Measurements from ENCODE around the gene MAPKAPK3.

MAPKAPK3 gene

DNA sequence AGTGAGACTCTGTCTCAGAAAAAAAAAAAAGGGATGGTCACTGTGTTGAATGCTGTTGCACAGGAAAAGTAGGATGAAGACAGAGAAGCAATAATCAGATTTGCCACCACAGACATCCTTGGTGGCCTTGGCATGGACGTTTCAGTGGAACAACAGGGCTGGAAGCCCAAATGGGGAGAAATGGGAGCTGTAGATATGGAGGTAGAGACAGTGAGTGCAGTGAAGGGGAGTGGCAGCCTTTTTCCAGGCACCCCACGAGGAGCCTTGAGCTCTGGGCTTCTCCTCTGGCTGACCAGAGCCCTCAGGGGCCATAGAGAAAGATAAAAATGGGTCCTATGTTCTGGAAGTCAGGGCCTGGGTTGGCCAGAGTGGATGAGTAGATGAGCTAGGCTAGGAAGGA is 45.5 kb downstream of the MAPKAPK3 start:
- TF ChIP-seq TEAD4 (IDR thresholded peaks at IDR 0.05) (no peak), NFIC (IDR thresholded peaks at IDR 0.05) (no peak), ZBTB7A (IDR thresholded peaks at IDR 0.05; ENCODE audit: low read depth) (no peak), EP300 (IDR thresholded peaks at IDR 0.05; ENCODE audit: borderline replicate concordance) (no peak), EGR1 (IDR thresholded peaks at IDR 0.05) (no peak), RAD21 (IDR thresholded peaks at IDR 0.05; ENCODE audit: low read depth) (no peak), YY1 (IDR thresholded peaks at IDR 0.05; ENCODE audit: low read depth) (no peak), TAF1 (IDR thresholded peaks at IDR 0.05; ENCODE audit: low read depth) (no peak), FOXM1 (IDR thresholded peaks at IDR 0.05; ENCODE audit: borderline replicate concordance, low read depth) (no peak)
- TF ChIP-seq, protein P1, sequence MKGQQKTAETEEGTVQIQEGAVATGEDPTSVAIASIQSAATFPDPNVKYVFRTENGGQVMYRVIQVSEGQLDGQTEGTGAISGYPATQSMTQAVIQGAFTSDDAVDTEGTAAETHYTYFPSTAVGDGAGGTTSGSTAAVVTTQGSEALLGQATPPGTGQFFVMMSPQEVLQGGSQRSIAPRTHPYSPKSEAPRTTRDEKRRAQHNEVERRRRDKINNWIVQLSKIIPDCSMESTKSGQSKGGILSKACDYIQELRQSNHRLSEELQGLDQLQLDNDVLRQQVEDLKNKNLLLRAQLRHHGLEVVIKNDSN (IDR thresholded peaks at IDR 0.05) = no peak

DNA sequence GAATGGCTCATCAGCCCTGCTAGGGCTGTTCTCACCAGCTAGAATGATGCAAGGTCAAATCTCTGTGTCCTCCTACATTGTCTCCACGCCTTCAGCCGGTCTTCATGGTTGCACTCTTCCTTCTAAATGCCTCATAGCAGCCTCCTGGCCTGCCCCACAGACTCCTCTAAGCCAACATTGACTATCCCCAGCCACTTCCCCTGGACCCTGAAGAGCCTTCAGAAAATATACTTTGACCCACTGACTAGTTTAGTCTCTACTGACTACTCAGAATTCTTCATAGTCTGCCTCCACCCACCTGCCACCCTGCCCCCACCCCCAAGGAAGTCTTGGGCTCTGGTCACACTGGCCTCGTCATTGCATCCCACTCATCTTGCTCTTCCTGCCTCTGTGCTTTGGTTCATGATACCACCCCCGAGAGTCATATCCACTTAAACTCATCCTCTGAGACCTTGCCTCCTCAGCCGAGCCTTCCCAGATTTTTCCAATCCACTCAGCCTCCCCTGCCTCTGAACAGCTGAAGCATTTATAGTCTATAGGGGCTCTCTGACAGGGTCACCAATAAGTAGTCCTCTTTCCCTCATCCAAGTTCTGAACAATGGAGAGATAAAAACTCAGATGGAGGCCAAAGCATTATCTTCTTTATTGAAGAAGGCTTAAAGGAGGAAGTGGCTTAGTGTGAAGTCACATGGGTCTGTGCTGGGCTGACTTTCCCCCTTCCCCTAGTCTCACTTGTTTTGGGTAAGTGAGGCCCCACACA is 48.3 kb downstream of the MAPKAPK3 start:
- TF ChIP-seq, protein P2, sequence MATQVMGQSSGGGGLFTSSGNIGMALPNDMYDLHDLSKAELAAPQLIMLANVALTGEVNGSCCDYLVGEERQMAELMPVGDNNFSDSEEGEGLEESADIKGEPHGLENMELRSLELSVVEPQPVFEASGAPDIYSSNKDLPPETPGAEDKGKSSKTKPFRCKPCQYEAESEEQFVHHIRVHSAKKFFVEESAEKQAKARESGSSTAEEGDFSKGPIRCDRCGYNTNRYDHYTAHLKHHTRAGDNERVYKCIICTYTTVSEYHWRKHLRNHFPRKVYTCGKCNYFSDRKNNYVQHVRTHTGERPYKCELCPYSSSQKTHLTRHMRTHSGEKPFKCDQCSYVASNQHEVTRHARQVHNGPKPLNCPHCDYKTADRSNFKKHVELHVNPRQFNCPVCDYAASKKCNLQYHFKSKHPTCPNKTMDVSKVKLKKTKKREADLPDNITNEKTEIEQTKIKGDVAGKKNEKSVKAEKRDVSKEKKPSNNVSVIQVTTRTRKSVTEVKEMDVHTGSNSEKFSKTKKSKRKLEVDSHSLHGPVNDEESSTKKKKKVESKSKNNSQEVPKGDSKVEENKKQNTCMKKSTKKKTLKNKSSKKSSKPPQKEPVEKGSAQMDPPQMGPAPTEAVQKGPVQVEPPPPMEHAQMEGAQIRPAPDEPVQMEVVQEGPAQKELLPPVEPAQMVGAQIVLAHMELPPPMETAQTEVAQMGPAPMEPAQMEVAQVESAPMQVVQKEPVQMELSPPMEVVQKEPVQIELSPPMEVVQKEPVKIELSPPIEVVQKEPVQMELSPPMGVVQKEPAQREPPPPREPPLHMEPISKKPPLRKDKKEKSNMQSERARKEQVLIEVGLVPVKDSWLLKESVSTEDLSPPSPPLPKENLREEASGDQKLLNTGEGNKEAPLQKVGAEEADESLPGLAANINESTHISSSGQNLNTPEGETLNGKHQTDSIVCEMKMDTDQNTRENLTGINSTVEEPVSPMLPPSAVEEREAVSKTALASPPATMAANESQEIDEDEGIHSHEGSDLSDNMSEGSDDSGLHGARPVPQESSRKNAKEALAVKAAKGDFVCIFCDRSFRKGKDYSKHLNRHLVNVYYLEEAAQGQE (IDR thresholded peaks at IDR 0.05; ENCODE audit: low read depth) = no peak
- TF ChIP-seq TCF12 (IDR thresholded peaks at IDR 0.05; ENCODE audit: low read depth) = no peak
- TF ChIP-seq, protein P1 (IDR thresholded peaks at IDR 0.05) = no peak
- TF ChIP-seq, protein P3, sequence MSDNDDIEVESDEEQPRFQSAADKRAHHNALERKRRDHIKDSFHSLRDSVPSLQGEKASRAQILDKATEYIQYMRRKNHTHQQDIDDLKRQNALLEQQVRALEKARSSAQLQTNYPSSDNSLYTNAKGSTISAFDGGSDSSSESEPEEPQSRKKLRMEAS (IDR thresholded peaks at IDR 0.05) = no peak
- no peak for TF ChIP-seq YY1 (IDR thresholded peaks at IDR 0.05; ENCODE audit: low read depth)
- TF ChIP-seq ZBTB7A (IDR thresholded peaks at IDR 0.05; ENCODE audit: low read depth) = no peak
- no peak for TF ChIP-seq NFIC (IDR thresholded peaks at IDR 0.05)
- no peak for TF ChIP-seq CREB1 (IDR thresholded peaks at IDR 0.05; ENCODE audit: low read depth)
- no peak for TF ChIP-seq EP300 (IDR thresholded peaks at IDR 0.05; ENCODE audit: borderline replicate concordance)
- TF ChIP-seq RAD21 (IDR thresholded peaks at IDR 0.05; ENCODE audit: low read depth) = no peak
- TF ChIP-seq CEBPB (IDR thresholded peaks at IDR 0.05) = no peak
- TF ChIP-seq TEAD4 (IDR thresholded peaks at IDR 0.05) = no peak
- TF ChIP-seq FOXM1 (IDR thresholded peaks at IDR 0.05; ENCODE audit: borderline replicate concordance, low read depth) = no peak
- no peak for TF ChIP-seq TAF1 (IDR thresholded peaks at IDR 0.05; ENCODE audit: low read depth)
- TF ChIP-seq EGR1 (IDR thresholded peaks at IDR 0.05) = no peak

DNA sequence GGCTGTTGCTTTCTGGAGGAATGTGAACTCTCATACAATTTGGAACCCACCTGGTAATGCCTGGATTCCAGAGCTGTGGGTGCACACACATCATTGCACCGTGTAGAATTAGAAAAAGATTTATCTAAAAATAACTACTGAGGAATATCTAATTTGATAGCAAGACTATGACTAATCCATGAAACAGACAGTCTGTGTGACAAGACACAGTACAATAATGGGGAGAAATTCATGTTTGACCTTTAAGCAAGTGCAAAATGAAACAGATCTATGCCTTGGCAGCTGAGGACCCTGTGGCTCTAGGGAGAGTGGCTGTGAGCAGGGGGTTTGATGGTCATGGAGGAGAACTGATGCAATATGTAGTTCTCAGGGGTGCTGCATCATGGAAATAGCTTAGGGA is 49.9 kb downstream of the MAPKAPK3 start:
- TF ChIP-seq CEBPB (IDR thresholded peaks at IDR 0.05) (no peak), TCF12 (IDR thresholded peaks at IDR 0.05; ENCODE audit: low read depth) (no peak), TAF1 (IDR thresholded peaks at IDR 0.05; ENCODE audit: low read depth) (no peak), ZBTB7A (IDR thresholded peaks at IDR 0.05; ENCODE audit: low read depth) (no peak), TEAD4 (IDR thresholded peaks at IDR 0.05) (no peak), FOXM1 (IDR thresholded peaks at IDR 0.05; ENCODE audit: borderline replicate concordance, low read depth) (no peak), RAD21 (IDR thresholded peaks at IDR 0.05; ENCODE audit: low read depth) (no peak), NFIC (IDR thresholded peaks at IDR 0.05) (no peak), EGR1 (IDR thresholded peaks at IDR 0.05) (no peak), YY1 (IDR thresholded peaks at IDR 0.05; ENCODE audit: low read depth) (no peak), CREB1 (IDR thresholded peaks at IDR 0.05; ENCODE audit: low read depth) (no peak), EP300 (IDR thresholded peaks at IDR 0.05; ENCODE audit: borderline replicate concordance) (no peak)
- TF ChIP-seq, protein P1 (IDR thresholded peaks at IDR 0.05) = no peak
- TF ChIP-seq, protein P3 (IDR thresholded peaks at IDR 0.05) = no peak
- TF ChIP-seq, protein P2 (IDR thresholded peaks at IDR 0.05; ENCODE audit: low read depth) = no peak

DNA sequence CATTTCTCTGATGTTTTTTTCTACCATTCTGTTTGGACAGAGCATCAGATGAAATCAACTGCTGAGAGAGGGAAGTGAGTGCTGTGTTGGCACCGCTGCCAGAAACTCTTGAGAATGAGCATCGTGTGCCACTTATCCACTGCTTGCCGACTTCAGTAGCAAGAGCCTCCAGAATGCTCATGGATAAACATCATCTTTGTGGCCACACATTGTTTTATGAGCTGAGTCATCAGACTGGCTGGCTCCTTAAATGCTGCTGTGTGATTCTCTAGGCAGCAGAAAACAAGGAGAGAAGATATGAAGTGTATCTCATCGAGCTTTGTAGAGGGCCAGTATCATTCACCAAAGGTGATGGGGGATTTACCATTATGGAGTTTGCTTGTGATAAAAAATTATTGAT is 54.4 kb downstream of the MAPKAPK3 start:
- no peak for TF ChIP-seq RAD21 (IDR thresholded peaks at IDR 0.05; ENCODE audit: low read depth)
- no peak for TF ChIP-seq ZBTB7A (IDR thresholded peaks at IDR 0.05; ENCODE audit: low read depth)
- TF ChIP-seq CEBPB (IDR thresholded peaks at IDR 0.05) = no peak
- TF ChIP-seq CREB1 (IDR thresholded peaks at IDR 0.05; ENCODE audit: low read depth) = no peak
- no peak for TF ChIP-seq YY1 (IDR thresholded peaks at IDR 0.05; ENCODE audit: low read depth)
- no peak for TF ChIP-seq EGR1 (IDR thresholded peaks at IDR 0.05)
- no peak for TF ChIP-seq TCF12 (IDR thresholded peaks at IDR 0.05; ENCODE audit: low read depth)

DNA sequence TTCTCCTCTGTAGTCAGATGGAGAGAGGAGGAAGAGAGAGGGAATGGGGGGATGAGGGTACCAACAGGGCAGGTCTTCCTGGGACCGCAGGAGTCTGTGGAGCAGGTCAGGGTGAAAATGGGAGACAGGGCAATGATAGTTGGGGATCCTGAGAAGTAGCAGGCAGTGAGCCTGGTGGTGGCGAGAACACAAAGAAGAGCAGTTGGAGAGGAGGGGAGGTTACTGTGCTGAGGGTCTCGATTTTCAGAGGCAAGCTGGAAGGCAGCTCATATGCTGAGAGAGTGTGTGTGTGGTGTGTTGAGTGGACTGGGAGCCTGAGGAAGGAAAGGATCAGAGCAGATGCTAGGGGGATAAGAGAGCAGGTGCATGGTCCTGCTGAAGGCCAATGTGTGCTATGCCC is 55.7 kb downstream of the MAPKAPK3 start:
- no peak for TF ChIP-seq TAF1 (IDR thresholded peaks at IDR 0.05; ENCODE audit: low read depth)
- TF ChIP-seq, protein P1 (IDR thresholded peaks at IDR 0.05) = no peak
- TF ChIP-seq, protein P3 (IDR thresholded peaks at IDR 0.05) = no peak
- no peak for TF ChIP-seq ZBTB7A (IDR thresholded peaks at IDR 0.05; ENCODE audit: low read depth)
- TF ChIP-seq, protein P2 (IDR thresholded peaks at IDR 0.05; ENCODE audit: low read depth) = no peak
- no peak for TF ChIP-seq TCF12 (IDR thresholded peaks at IDR 0.05; ENCODE audit: low read depth)
- no peak for TF ChIP-seq NFIC (IDR thresholded peaks at IDR 0.05)
- no peak for TF ChIP-seq RAD21 (IDR thresholded peaks at IDR 0.05; ENCODE audit: low read depth)
- TF ChIP-seq CREB1 (IDR thresholded peaks at IDR 0.05; ENCODE audit: low read depth) = no peak
- no peak for TF ChIP-seq YY1 (IDR thresholded peaks at IDR 0.05; ENCODE audit: low read depth)
